Activated T-cell treated with anti-CD3 and anti-CD28 coated beads for 24 hours (primary cell): ENCODE results near the gene PLCG2.

Experiments
- DNase-seq: peaks from one replicate; pipeline ENCODE4 v3.0.0-alpha.2; 2020; ENCODE audit warnings: low read depth

The PLCG2 gene

GRCh38 chr16:81878529-81878928 lies 99.4 kb downstream of the PLCG2 start:
- no peak for DNase-seq

- DNase-seq = no peak
Observed at GRCh38 chr16:81879625-81880024, 100.5 kb downstream of the PLCG2 start.

GRCh38 chr16:81880816-81881215 lies 101.7 kb downstream of the PLCG2 start:
- no peak for DNase-seq

- no peak for DNase-seq
Observed at GRCh38 chr16:81881228-81881627, 102.1 kb downstream of the PLCG2 start.

GRCh38 chr16:81882559-81882958 lies 103.5 kb downstream of the PLCG2 start:
- DNase-seq = no peak

GRCh38 chr16:81883235-81883634 lies 104.1 kb downstream of the PLCG2 start:
- no peak for DNase-seq

GRCh38 chr16:81885976-81886586 lies 107.0 kb downstream of the PLCG2 start:
- no peak for DNase-seq

GRCh38 chr16:81888520-81889394 lies 109.7 kb downstream of the PLCG2 start:
- no peak for DNase-seq

- no peak for DNase-seq
Observed at GRCh38 chr16:81891736-81892364, 112.8 kb downstream of the PLCG2 start.

GRCh38 chr16:81894592-81894991 lies 115.5 kb downstream of the PLCG2 start:
- DNase-seq = no peak

GRCh38 chr16:81896902-81897301 lies 117.8 kb downstream of the PLCG2 start:
- no peak for DNase-seq

GRCh38 chr16:81899601-81900000 lies 120.5 kb downstream of the PLCG2 start:
- DNase-seq = no peak

GRCh38 chr16:81900014-81900413 lies 120.9 kb downstream of the PLCG2 start:
- DNase-seq = no peak

- no peak for DNase-seq
Observed at GRCh38 chr16:81900456-81900855, 121.4 kb downstream of the PLCG2 start.

GRCh38 chr16:81901484-81901883 lies 122.4 kb downstream of the PLCG2 start:
- DNase-seq = no peak

- DNase-seq = no peak
Observed at GRCh38 chr16:81902025-81902424, 122.9 kb downstream of the PLCG2 start.

GRCh38 chr16:81904320-81904719 lies 125.2 kb downstream of the PLCG2 start:
- no peak for DNase-seq

- no peak for DNase-seq
Observed at GRCh38 chr16:81905277-81905676, 126.2 kb downstream of the PLCG2 start.

GRCh38 chr16:81907681-81908080 lies 128.6 kb downstream of the PLCG2 start:
- no peak for DNase-seq

- no peak for DNase-seq
Observed at GRCh38 chr16:81908466-81909262, 129.6 kb downstream of the PLCG2 start.

- no peak for DNase-seq
Observed at GRCh38 chr16:81910366-81910885, 131.3 kb downstream of the PLCG2 start.

- no peak for DNase-seq
Observed at GRCh38 chr16:81912395-81912794, 133.3 kb downstream of the PLCG2 start.
